Fibroblast of lung (primary cell): ENCODE measurements around the gene GRAMD1A.

Experiments
- EZH2 ChIP-seq: IDR thresholded peaks from 2 replicates; pipeline ENCODE4 v1.5.1; 2012; ENCODE audit warnings: low read length, control low read depth, mild to moderate bottlenecking; ENCODE audit errors: missing control alignments
- TF ChIP-seq, protein P1 (sequence below), 2 donors: IDR thresholded peaks in 1 of 2; conservative IDR thresholded peaks in 1 of 2; 1 replicate in 1 of 2; 2 replicates in 1 of 2; pipeline ENCODE4 v1.5.1; 2011 to 2012; ENCODE audit warnings: low read length in 2 of 2, control low read depth in 1 of 2, inconsistent platforms in 1 of 2, low read depth in 1 of 2, mild to moderate bottlenecking in 1 of 2

DNA sequence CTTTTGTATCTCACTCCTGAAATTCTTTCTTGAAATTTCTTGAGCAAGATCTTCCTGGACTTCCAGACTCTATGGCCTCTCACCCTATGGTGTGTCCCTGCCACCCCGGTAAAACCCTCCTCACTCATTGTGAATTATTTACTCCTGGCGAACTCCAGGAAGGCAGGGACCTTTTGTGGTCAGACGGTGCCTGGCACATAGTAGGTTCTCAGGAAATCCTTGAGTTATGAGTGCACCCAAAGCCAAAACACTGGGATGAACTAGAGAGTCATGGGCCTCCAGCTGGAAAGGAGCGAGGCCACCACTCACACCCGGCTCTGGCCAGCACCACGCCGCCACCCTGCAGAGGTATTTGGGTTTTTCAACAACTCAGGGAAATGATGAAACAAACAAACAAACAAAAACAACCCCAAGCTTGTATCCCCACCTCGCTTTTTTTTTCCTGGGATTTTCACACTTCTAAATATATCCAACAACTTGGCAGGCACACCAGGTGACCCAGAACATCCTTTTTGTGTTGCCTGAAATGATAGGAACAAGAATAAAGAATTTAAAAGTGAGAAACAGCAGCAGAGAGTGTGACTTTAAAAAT, 52.6 kb downstream of the GRAMD1A start:
- TF ChIP-seq, protein P1, sequence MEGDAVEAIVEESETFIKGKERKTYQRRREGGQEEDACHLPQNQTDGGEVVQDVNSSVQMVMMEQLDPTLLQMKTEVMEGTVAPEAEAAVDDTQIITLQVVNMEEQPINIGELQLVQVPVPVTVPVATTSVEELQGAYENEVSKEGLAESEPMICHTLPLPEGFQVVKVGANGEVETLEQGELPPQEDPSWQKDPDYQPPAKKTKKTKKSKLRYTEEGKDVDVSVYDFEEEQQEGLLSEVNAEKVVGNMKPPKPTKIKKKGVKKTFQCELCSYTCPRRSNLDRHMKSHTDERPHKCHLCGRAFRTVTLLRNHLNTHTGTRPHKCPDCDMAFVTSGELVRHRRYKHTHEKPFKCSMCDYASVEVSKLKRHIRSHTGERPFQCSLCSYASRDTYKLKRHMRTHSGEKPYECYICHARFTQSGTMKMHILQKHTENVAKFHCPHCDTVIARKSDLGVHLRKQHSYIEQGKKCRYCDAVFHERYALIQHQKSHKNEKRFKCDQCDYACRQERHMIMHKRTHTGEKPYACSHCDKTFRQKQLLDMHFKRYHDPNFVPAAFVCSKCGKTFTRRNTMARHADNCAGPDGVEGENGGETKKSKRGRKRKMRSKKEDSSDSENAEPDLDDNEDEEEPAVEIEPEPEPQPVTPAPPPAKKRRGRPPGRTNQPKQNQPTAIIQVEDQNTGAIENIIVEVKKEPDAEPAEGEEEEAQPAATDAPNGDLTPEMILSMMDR (conservative IDR thresholded peaks at IDR 0.05 in 1 of 2, IDR thresholded peaks at IDR 0.05 in 1 of 2; ENCODE audit: low read depth in 1 of 2, low read length in 2 of 2) = no peak
- no peak for TF ChIP-seq EZH2
